Kidney glomerular epithelial cell (primary cell): ENCODE measurements around the gene MYO3B.
"Not testable (repeated sequence)": the region's sequence is repeated elsewhere in the genome, so short reads cannot be mapped to it uniquely, and the experiment has no call there.

Experiments
- DNase-seq: peaks from one replicate; lab custom pipeline; 2025; lab: John Stamatoyannopoulos, UW

MYO3B gene

DNA sequence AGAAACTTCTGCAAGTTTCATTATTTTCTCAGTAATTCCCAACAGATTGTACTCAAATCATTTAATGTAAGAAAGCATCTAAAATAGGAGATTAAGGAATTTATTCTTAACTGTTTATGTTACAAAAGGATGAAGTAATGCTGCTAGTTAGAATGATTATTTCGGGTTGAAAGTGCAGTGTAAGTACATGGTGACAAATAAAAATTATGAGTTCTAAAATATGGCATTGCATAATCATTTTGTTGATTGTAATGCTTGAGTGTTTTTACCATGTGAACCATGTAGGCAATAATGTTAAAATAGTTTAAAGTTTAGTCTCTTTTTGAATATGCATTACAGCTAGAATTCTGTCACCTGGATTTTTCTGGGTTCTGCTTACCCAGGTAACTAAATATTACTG, 388.2 kb downstream of the MYO3B start:
- DNase-seq, result no peak

DNA sequence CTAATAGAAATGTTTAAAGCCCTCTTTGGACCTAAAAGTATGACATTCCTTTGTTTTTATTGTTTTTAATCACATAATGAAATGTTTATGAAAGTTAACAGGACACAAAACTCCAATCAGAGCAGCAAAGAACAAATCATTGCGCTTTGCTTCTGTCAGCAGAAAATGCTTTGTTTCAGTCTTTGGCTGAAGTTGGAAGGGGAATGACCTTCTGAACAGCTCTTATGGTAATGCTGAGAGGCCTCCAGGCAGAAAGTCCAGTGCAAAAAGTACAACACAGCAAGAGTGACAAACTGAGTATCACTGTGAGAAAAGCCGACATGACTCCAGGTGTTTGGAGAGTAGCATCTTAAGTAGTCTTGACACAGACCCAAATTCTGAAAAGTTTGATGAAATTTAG, 389.5 kb downstream of the MYO3B start:
- no peak for DNase-seq

DNA sequence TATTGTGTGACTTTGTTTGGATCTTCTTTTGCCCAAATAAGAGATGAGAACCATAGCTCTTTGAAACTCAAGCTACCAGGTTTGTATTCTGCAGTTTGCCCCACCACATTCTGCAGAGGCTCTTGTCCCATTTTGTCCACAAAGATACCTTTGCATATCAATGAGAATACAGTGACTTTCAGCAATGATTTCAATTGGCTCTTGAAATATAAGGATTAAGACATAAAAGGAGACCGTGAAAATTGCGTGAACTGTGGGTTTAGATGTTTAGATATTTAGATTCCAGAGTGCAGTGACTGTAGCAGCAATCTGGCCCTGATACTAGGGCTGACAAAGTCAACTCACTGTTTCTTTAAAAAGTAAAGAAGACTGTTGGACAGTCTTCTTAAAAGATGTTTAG, 390.6 kb downstream of the MYO3B start:
- no peak for DNase-seq

DNA sequence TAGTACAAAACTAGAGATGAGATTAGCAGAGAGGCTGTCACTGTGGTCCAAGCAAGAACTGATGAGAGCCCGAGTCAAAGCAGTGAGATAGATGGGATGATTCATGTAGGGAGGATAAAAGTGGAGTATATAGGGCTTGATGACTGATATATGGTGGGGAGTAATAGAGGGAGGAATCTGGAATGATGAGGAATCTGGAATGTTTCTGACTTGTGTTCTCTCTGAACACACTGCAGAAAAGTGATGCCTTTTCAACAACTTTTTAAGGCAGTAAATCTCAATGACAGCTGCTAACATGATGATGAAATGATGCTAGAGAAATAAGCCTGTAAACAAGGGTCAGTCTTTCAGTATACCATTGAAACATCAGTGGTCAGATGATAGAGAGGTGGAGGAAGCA, 393.7 kb downstream of the MYO3B start:
- DNase-seq, result no peak

DNA sequence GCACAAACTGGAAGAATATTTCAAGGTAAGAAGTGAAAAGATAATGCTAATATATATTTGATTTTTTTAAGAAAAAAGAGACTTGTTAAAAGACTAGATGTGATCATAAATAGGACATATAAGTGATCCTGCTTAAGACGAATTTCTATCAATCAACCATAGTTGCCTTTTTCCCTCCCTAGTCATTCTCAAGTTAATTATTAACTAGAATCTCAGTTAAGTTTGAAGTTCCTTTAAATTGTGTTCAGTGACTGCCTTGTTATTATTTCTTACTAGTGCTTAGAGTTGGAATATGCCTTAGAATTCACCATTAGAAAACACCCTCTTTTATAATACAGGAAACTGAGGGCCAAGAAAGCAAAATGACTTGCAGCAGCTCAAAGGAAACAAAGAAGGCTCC, 395.7 kb downstream of the MYO3B start:
- DNase-seq, result peak; percentile 56

DNA sequence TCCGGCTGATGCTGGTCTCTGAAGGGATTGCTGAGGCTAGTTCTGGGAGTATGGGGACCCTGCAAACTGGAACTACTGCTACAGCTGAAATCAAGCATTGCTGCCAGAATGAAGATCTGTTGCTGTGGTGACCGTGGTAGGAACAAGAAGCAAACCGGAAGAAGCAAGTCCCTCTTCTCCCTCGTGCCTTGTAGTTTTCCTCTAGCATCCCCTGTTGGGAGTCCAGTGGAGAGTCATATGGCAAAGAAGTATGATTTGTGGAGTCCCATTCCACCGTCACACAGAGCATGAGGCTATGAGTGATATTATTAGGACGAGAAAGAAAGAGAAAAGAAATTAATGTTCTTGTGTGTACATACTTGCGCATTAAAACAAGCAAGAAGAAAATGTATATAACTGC, 398.3 kb downstream of the MYO3B start:
- DNase-seq, result no peak

DNA sequence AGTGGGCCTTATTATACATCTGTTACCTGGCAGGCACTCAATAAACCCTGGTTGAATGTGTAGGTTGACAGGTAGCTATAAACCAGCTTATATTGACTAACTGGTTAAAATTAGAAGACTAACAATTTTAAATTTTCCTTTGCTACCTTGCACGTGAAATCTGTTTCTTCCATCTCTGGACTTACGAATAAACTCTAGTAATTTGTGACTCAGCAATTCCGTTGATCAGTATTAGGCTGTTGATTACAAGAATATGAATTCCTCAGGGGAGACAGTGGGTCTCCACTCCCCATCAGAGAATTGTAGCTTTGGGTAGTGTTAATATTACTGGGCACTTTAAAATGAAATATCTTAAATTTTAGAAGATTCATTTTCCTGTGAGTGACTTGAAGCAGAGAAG, 399.4 kb downstream of the MYO3B start:
- no peak for DNase-seq

DNA sequence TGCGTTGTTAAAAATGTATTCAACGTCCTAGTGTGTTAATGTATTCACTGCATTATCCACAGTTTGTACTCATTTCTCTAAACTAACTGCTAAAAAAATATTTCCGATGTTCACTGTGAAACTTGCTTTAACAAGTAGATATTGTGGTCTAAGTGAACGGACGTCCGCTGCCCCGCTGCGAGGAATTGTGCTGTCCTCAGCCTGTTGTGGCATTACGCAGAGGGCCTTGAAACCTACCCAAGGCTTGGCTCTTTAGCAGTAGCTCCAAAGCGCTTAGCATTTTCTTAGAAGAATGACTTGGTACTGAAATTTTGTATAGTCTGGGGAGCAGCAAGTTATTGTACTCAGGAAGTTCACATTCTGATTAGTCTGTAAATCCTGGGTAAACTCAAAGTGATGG, 400.7 kb downstream of the MYO3B start:
- DNase-seq, result no peak

DNA sequence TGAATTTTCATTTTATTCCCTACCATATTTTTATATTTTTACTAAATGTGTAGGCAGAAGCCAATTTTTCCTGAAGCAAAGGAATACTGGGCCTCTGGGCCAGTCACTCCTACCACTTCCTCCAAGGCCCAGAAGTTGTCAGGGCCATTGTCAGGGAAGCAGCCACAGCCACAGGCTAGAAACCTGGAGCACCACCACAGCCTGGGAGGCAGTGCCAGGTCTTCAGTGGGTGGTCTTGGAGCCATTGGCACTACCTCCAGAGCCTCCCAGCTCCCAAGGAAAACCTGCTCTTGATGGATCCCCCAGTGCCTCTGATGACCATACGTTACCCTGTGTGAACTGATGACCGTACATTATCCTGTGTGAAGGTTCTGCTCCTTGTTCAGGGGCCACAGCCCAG, 401.6 kb downstream of the MYO3B start:
- no peak for DNase-seq

DNA sequence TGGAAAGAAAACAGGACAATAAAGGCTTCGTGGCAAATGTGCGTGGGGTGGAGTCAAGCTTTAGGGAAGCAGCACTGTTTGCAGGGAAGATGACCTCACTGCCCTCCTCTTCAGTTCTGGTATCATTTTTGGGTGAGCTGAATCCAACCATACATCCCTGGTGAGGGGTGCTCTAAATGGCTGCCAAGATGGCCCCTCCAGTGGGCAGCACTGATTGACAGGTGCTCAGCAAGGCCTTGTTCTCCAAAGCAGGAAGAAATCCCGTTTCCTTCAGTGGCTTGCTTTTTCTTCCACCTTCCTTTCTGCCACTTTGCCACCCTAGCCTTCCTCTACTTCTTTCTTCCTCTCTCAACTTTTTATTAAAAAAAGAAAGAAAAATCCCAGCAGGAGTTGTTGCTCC, 404.4 kb downstream of the MYO3B start:
- DNase-seq, result no peak

DNA sequence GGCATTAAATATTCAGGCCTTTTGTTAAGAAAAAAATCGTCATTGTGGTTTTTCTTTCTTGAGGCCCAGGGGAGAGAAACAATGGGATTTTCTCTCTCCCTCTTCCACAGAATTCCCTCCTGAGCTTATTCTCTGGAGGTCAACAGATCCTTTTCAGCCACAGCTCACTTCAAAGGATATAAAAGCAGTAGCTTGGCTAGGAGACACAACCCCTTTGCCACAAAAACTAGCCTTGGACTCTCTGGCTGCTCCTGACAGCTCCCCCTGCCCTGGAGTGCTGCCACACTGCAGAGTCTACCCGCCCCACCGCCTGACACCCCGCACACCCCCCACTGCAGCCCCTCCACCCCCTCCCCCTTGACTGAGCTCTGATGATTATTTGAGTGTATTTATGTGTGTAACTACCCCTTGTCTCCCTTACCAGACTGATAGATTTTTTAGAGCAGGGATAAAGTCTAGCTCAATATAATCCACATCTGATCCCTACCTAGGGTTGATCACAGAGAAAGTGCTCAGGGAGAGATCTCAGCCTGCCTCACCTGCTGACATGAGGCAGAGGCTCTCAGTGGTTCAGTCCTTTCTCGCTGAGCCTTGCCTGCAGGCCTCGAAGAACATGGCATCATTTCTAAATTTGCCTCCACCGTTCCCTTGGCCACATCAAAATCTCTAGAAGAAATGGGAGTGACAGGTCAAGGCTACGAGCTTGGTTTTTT, 405.0 kb downstream of the MYO3B start:
- DNase-seq, result no peak

DNA sequence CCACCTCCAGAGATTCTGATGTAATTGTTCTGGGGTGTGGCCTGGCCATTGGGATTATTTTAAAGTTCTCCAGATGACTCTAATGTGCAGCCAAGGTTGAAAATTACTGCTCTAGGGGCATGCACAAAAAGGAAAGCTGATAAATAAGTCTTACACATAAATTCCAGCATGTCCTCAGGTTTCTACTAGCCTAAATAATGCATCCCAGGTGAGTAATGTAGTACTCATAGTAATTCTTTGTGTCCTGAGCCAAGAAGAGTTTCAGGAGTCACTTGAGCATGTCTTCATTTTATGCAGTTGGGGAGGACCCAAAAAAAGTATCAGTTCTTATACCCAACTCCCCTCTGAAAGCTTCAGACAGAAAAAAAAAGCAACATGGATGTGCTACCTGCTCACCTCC, 407.1 kb downstream of the MYO3B start:
- no peak for DNase-seq

DNA sequence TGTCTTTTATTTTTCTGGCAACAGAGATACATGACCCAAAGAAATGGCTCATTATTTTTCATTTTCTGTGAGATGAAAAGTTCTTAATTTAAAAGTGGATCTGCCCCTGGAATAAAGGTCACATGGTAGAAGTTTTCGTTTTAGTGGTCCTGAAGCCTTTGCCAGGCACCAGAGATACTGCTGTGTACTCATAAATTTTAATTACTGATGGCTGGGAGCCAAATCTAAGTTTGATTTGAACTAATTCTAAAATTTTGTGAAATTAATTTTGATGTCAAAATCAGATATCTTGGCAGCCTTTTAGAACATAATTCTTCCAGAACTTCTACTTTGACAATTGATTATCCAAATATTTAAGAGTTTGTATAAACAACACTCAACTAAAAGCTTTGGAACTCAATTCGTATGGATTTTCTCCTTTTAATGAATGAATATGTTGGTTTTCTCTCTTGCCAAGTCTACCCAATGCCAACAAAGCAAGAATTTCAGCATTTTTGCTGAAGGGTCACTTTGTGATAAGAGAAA, 408.7 kb downstream of the MYO3B start:
- no peak for DNase-seq

DNA sequence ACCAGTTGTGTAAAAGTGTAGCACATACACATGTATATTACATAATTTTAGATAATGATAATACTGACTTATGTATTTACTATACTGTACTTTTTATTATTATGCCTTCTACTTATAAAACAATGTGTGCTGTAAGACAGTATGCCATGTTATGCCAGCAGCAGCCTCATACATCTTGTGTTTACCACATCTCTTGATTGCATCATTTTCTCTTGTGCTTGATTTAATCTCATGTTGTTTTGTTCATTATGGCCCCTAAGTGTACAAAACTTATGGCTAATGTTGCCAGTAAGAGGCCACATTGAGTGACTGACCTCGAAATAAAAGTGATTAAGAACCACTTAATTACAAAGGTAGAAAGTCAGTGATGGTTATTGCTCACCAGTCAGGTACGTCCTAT, 409.2 kb downstream of the MYO3B start:
- DNase-seq, result no peak

DNA sequence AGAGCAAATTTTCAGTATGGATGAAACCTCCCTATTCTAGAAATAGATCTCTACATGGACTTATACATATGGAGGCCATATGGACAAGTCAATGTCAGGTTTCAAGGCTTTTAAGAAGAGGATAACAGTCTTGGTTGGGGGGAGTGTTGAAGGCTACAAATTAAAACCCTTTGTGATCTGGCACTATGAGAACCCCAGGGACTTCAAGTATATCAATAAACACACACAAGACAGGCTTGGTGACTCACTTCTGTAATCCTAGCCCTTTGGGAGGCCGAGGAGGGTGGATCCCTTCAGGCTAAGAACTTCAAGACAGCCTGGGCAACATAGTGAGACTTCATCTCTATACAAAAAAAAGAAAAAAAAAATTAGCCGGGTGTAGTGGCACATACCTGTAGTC, 410.0 kb downstream of the MYO3B start:
- no peak for DNase-seq

DNA sequence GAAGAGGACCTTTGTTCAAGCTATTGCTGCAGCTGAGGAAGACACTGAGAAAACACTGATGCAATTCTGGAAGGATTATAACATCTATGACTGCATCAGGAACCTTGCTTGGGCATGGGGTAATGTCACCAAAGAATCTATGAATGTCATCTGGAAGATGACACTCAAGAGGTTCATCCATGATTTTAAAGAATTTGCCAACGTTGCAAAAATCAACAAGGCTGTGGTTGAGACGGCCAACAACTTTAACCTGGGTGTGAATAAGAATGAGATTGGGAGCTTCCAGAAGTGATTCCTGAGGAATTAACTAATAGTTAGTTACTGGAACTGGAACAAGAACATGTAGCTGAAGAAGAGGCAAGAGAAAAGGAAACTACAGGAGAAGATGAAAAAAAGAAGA, 410.8 kb downstream of the MYO3B start:
- DNase-seq, result no peak

DNA sequence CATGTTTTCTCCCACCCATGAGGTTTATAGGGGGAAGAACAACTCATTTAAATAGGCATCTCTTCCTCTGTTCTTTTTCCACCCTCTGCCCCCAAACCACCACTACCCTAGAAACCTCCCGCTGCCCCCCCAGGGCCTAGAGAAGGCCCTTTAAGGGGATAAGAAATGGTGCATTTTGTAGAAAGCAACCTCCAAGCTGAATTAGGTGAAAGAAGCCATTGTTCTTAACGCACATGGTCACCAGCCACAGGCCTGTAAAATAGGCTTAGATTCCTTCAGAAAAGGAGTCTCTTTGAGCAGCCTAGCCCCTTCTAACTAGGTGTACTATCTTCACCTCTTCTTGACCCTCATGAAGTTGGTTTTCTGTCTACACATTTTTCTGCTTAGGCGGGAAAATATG, 418.6 kb downstream of the MYO3B start:
- no peak for DNase-seq

DNA sequence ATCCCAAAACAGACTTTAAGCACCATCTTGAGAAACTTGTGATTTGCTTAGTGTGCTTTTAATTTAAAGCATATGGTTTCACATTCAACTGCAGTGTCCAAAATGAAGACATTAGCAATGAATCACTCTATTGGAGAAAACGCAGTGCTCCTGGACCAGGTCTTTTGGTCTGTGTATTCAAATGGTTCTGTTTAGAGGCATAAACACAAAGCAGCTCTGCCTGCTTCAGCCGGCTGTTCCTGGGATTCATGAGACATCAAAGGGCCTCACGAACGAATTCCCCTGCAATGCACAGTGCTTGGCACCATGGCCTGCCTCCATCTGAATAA, 420.1 kb downstream of the MYO3B start:
- DNase-seq, result no peak

DNA sequence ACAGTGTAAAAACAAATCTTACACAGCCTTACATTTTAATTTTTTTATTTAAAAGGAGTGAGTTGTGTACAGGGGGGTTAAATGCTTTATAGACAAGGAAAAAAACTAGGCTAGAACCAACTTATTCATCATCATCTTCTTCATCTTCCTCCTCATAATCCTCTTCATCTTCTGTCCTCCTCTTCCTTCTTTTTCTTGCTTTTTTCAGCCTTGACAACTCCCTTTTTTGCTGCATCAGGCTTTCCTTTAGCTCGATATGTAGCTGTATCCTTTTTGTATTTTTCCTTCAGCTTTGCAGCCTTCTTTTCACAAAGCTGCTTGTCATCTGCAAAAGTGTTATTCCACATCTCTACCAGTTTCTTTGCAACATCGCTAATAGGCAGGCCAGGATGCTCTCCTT, 423.5 kb downstream of the MYO3B start:
- DNase-seq, result no peak

DNA sequence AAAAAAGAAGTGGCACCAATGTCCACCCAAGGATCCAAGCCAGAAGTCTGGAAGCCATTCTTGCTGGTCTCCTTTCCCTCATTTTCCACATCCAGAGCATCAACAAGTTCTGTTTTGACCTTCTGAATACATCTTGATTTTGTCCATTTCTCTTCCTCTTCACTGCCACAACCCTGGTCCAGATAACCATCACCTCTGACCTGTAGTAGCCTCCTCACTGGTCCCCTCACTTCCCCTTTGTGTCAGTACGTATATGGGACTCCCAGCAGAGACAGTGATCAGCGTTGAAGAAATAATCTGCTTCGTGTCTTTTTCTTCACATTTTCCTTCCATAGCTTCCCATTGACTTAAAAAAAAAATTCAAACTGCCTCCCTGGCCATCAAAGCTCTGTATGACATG, 427.9 kb downstream of the MYO3B start:
- no peak for DNase-seq

DNA sequence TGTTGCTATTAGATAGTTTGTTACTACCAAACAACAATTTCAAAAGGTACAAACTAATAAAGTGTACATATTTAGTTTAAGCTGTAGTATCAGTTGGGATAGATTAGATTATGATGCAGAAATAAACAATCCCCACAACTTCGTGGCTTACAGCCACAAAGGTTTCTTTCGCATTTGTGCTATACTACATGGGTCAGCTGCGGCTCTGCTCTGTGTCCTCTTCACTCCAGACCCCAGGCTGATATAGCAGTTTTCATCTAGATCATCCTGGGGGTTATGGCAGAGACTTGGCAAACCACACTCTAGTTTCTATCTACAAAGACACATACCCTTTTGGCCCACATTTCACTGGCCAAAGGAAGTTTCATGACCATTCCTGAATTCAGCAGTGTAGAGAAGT, 429.2 kb downstream of the MYO3B start:
- DNase-seq, result no peak

DNA sequence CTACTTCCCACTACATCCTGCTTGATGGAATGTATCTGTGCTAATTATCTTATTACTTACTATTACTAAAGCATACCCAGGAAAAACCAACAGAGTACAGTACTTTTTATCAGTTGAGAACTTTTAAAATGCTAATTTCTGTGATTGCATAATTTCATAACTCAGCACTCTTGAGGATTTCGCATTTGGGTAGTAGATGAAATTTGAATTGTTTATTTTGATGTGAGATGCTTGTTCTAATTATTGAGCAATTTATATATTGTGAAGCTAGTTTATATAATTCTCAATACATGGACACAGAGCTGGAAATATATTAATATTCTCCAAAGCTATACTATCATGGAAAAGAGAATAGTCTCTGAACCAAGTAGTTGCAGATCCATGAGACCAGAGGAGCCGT, 432.7 kb downstream of the MYO3B start:
- DNase-seq, result no peak

DNA sequence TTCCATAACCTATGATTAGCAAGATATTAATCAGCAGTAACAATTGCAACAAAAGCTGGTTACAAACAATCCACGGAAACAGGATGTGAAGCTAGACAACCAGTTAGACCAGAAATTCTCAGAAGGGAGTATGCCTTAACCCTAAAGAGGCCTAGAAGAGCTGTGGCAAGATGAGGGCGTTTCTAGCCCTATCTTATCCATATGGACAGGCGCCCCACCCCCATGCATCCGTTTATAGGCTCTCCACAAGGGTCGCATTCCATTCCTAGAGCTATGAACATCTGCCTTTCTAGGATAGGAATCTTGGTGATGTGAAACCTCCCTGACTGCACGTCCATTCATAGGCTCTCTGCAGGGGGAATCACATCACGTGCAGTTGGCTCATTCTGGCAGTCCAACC, 441.0 kb downstream of the MYO3B start:
- not testable (repeated sequence) for DNase-seq

DNA sequence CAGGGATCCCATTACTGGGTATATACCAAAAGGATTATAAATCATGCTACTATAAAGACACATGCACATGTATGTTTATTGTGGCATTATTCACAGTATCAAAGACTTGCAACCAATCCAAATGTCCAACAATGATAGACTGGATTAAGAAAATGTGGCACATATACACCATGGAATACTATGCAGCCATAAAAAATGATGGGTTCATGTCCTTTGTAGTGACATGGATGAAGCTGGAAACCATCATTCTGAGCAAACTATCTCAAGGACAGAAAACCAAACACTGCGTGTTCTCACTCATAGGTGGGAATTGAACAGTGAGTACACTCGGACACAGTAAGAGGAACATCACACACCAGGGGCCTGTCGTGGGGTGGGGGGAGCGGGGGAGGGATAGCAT, 457.1 kb downstream of the MYO3B start:
- not testable (repeated sequence) for DNase-seq

DNA sequence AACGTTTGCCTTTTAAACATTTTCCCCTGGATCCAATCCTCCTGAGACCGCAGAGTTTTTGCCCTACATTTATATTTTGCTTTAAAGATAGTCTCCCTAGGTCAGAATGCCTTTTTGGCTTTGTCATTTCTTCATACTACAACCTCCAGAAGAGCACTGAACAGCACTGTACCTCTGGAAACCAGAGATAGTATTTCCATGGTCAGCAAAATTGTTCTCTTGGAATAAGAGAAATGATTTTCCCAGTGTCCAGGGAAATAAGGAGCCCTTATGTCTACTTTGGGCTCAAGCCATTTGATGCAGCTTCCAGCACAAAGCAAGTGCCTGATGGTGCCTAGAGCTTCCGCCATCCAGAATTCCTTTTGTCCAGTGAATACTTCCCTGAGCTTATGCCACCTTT, 461.7 kb downstream of the MYO3B start:
- no peak for DNase-seq
